Measurements from ENCODE around the gene SLC35F2.

- TF ChIP-seq CTCF (IDR thresholded peaks at IDR 0.05; ENCODE audit: insufficient read depth, low read length), result no peak
- TF ChIP-seq SPI1 (IDR thresholded peaks at IDR 0.05; ENCODE audit: borderline replicate concordance, low read depth), result no peak
These were observed 79.6 kb downstream of the SLC35F2 start for GRCh38 chr11:107778839-107779517.
